ENCODE data around the gene FOXC1.

The FOXC1 gene

GRCh38 chr6:1613346-1613687 lies 3.6 kb downstream of the FOXC1 start:
- POLR2A ChIA-PET, result no interaction called here

GRCh38 chr6:1613688-1614447 lies 4.2 kb downstream of the FOXC1 start:
- TF ChIP-seq, protein P1, sequence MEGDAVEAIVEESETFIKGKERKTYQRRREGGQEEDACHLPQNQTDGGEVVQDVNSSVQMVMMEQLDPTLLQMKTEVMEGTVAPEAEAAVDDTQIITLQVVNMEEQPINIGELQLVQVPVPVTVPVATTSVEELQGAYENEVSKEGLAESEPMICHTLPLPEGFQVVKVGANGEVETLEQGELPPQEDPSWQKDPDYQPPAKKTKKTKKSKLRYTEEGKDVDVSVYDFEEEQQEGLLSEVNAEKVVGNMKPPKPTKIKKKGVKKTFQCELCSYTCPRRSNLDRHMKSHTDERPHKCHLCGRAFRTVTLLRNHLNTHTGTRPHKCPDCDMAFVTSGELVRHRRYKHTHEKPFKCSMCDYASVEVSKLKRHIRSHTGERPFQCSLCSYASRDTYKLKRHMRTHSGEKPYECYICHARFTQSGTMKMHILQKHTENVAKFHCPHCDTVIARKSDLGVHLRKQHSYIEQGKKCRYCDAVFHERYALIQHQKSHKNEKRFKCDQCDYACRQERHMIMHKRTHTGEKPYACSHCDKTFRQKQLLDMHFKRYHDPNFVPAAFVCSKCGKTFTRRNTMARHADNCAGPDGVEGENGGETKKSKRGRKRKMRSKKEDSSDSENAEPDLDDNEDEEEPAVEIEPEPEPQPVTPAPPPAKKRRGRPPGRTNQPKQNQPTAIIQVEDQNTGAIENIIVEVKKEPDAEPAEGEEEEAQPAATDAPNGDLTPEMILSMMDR (IDR thresholded peaks at IDR 0.05; ENCODE audit: control extremely low read depth, extremely low read depth, low read depth, missing control alignments), result no peak
- POLR2A ChIA-PET, result no interaction called here
- CTCF ChIA-PET, result no interaction called here
- DNase-seq (ENCODE audit: extremely low spot score), result no peak

More at GRCh38 chr6:1613346-1613687, 3.6 kb downstream of the FOXC1 start:
- CTCF ChIA-PET, result no interaction called here
- DNase-seq (ENCODE audit: extremely low spot score), result no peak
- TF ChIP-seq, protein P1 (IDR thresholded peaks at IDR 0.05; ENCODE audit: control extremely low read depth, extremely low read depth, low read depth, missing control alignments), result no peak

DNA sequence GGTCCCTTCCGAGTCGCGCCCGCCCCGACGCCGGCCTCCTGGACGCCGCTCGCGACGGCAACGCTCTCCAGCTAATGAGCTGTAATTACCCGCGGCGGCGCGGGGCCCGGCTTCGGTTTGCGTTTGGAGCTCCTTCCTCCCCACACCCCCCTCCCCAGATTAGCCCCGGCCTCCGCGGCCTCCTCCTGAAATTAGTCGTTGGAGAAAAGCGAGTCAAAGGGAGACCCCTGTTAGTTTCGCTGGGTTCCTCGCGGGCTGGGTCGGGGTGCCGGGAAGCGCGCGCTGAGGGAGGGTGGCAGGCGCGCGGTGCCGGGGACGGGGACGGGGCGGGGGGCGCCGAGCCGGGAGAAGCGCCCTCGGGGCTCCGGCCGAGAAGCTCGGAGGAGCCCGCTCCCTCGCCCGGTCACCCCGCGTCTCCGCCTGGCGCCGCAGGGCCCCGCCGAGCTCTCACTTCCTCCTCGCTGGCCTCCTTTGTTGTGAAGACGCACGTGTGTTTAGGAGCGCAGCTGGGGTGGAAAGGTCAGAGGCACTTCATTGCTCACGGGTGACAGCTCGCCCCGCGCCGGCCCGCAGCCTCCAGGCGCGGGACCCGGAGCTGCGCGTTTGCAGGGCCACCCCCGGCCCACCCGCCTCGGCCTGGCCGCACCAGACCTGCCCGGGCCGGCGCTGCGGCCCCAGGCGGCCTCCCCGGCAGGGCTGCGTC lies 4.9 kb downstream of the FOXC1 start:
- POLR2A ChIA-PET, result no interaction called here
- DNase-seq (ENCODE audit: extremely low spot score), result no peak
- TF ChIP-seq, protein P1 (IDR thresholded peaks at IDR 0.05; ENCODE audit: control extremely low read depth, extremely low read depth, low read depth, missing control alignments), result no peak
- CTCF ChIA-PET, result interaction anchor here (1.2 to 1.3 kb wide), 2 partner anchors 490 to 739 kb away, joined by 5 read pairs; no protein-coding TSS in a partner anchor

DNA sequence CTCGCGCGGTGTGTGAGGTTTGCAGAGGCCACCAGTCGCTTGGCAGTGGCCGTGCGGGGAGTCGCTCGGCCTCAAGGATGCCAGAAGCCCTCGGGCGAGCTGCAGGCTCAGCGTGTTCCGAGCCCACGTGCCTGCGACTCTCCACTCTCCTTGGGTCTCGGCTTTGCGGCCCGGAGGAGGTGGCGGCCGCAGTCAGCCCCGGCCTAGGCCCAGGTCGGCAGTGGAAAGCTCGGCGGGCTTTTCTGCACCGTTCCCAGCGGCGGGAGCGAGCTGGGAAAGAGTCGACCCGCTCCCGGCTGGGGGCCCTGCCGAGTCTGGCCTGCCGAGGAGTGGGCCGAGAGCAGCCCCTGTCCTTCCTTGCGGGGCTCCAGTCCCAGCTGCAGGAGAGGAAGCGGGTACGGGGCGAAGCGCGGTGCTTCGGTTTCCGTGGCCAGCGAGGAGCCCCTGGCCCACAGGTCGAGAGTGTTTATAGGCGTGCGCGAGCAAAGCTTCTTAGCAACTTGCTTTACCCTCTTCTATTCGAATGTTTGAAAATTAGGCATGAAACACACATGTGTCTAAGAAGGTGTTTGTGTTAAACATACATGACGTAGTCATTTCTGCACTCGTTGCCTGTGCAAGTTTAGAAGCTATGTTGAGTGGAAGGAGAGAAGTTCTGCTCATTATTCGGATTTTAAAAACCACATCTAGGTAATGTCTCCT lies 5.6 kb downstream of the FOXC1 start:
- CTCF ChIA-PET, result interaction anchor here (1.2 to 1.3 kb wide), 2 partner anchors 489 to 739 kb away, joined by 5 read pairs; no protein-coding TSS in a partner anchor
- TF ChIP-seq, protein P1 (IDR thresholded peaks at IDR 0.05; ENCODE audit: control extremely low read depth, extremely low read depth, low read depth, missing control alignments), result no peak
- no peak for DNase-seq (ENCODE audit: extremely low spot score)
- POLR2A ChIA-PET, result no interaction called here

GRCh38 chr6:1615853-1616420 lies 6.2 kb downstream of the FOXC1 start:
- TF ChIP-seq, protein P1 (IDR thresholded peaks at IDR 0.05; ENCODE audit: control extremely low read depth, extremely low read depth, low read depth, missing control alignments), result no peak
- CTCF ChIA-PET, result interaction anchor here (1.2 to 2.3 kb wide), 5 partner anchors 10 to 738 kb away, joined by 3 to 8 read pairs (median 5); no protein-coding TSS in a partner anchor
- POLR2A ChIA-PET, result no interaction called here

More at GRCh38 chr6:1615853-1616420, 6.2 kb downstream of the FOXC1 start:
- no peak for DNase-seq (ENCODE audit: extremely low spot score)

Measured in GM10248 (cell line).